OCI-M2 (cell line): Measurements from ENCODE around the gene PALLD.

ENCODE experiments used
- DNase-seq: peaks from one replicate; lab custom pipeline; 2025; ENCODE audit not compliant: unreplicated experiment; lab: John Stamatoyannopoulos, UW

Gene PALLD

DNA sequence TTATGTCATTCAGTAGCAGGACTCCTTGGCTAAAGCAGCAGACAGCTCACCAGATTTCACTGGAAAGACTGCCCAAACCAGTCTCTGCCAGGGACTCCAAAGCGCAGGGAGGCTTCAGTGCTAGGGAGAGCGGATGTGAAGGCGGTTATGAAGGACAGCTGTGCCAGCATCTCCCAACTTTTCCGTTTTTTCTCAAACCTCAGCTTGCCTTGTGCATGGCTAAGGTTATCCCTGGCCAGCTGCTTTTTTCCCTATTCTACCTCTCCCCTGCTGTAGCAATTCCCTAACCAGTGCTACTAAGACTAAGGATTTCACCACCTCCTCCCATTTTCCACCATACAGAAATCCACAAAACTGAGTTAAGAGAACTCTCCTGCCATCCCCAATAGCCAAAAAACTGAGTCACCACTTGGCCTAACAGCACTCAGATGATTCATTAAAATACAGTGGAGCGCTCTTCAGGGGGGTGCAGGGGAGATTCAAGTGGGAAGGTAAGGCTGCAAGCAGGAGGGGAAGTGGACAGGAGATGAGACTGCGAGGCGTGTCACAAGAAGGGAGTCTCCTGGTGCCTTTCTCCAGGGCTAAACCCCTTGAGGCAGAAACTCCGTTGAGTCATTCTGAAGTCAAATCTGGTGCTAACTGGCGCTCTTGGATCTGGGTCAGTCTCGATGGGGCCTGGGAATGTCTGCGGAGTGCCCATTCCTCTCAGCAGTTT lies 90.7 kb downstream of the PALLD start:
- DNase-seq, result no peak

DNA sequence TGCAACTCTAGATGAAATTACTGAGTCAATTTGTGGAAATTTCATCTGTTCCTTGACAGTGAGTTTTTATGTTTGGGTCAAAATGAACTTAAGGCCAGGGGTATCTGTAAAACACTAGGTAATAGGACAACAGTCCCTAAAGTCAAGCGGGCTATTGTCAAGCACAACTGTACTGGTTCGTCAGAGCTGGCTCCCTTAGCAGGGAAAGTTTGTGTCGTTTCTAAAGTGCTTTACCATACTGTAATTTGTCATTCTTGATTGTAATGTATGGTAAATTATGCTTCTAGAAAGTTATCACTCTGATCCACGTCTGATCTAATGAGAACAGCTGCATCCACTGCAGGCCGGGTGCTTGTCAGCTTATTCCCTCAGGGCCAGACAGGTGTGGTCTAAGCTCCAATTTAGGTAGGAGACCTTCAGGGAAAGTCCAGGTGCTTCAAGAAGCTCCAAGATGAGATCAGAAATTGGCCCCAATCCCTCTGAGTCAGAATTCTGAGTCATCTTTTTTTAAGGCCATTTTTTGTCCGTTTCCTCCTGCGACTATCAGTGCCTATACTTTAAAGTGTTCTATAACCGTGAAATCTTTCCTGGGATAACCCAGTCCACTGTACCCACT lies 92.2 kb downstream of the PALLD start:
- DNase-seq, result no peak

DNA sequence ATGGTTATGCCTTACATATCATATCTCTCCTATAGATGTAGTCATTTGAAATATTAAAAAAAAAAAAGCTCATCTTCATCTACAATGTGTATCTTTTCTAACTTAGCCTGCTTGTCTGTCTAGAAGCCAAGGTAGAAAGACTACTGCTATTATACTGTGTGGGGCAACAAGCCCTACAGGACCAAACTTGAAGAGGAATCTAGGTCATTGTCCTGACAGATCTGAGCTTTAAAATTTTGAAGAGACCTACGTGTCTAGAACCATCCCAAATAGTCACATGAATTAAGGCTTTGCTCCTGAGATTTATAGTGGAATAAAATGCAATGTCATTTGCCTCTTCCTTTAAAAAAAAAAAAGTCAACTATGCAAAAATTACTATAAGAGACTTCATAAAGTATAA lies 95.8 kb downstream of the PALLD start:
- DNase-seq, result no peak

DNA sequence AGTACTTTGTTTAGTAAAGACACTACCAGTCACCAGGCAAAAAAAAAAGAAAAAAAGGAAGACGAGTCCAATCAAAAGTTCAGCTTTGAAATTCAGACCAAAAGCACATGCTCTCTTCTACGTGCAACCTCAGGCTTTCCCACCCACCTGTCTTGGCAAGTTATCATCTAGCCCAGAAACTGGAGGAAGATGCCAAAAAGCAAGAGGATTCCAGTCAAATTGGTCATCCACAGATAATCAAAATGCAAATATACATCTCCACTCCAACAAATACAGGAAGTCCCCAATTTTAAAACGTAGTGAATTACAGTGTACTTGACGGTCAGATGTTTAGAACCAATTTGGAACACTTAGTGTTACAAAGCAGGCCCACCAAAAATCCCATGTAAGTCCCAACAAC lies 96.5 kb downstream of the PALLD start:
- no peak for DNase-seq

DNA sequence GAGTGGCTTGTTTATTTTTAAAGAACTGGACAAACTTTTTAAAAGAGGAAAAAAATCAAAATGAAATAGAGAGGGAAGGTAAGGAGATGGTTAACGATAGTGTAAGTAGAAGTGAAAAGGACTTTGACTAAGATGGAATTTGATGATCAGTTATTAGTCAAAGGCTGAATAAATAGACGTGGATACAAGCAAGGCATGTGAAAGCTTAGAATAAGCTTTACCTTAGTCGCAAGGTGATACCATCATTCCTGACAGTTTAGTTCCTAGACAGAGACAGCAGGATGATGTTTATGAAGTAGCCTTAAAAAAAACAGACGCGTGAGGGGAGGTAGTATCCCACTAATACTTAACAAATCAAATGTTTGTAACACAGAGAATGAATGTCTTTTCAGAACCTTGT lies 97.3 kb downstream of the PALLD start:
- DNase-seq, result no peak

DNA sequence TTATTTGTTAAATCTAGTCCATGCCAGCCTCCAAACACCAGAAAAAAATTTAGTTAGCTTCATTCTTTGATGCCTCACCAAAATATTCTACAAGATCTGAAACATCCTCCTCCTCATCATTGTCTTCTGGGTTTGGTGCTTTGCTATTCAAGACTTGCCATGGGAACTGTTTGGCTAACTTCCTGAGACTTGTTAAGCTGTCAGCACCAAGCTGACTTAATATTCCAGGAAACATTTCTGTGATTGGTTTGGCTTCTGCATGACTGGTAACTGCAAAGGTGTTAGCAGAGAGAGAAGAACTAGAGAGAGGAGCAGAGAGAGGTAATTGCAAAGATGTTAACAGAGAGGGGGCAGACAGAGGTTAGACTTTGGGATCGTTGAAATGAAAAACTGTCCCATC lies 101.3 kb downstream of the PALLD start:
- DNase-seq, result no peak

DNA sequence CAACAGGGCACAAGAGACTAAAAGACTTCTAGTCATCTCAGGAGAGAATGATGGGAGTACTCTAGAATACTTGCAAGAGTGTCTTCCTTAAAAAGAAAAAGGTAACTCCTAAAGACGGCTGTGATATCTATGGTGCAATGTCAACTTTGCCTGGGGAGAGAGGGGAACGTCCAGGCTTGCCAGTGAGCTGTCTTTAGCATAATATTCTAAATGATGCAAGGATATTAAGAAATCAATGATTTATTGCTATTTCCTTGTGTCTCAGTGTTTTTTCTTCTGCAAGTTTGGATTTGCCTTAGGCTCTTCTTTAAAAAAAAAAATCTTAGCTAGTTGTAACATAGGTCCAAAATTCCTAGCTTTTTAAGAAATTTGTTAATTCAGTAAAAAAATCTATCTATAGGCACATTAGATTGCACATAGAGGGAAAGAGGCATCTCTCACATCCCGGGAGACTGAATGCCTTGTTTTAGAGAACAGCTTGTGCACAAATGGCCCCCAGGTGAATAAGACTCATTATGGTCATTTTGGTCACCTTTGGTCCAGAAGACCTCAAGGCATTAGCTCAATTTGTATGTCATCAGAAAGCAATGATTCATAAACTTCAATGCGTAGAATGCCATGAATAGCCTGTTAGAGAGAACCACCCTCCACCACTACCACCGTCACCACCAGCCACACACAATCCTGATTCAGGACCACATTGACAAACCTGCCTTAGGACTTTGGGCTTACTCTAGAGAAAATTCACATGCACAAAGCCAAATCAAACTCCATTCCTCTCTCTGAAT lies 104.1 kb downstream of the PALLD start:
- DNase-seq, result no peak

DNA sequence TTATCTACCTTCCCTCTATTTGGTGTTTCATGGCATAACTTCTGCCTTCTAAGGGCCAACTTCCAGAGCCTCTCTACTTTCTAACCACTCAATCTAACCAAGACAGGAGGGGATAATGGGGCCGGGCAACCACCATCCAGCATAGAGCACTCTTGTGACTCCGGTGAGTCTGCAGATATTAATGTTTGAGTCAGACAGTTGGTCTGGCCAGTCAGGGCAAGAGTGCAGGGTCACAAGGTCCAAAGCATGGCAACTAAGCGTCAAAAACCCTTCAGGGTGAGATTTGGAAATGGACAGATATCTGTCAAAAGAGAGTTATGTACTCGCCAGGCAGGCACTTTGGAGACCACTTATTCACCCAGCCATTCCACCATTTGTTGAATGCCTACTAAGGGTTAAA lies 105.0 kb downstream of the PALLD start:
- DNase-seq, result no peak

DNA sequence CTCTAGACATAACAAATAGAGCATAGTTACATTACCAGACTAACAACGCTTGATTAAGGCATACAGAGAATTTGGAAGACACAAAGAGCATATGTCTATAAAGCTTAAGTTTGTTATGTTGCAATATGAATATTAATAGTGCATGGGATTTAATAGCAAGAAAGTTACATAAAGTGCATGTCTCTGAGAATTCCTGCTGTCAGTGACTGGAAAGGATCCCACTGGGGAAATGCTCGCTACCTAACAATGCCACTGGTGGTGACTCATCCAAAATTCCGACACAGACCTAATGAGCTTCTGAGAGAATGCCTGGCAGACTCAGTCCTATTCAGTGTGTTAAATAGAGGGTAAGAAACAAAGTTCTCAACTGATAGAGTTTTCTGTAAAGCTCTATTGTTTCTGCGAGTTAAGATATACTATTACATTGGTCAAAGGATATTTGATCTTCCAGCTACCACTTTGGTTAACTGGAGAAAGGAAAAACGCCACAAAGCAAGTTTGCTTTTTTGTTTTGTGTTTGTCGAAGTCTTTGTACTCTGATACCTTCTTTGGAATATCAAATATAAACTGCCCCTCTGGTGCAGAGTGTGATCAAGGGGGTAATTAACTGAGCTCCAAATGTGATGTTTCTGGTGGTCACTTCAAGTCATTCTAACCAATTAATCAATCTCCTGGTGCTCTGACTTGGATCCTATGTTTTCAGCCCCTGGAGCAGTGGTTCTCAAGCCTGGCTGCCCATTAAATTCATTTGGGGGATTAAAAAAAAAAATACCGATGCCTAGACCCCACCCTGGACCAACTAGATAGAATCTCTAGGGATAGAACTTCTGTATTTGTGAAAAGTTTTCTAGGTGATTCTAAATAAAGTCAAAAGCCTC lies 107.9 kb downstream of the PALLD start:
- no peak for DNase-seq

DNA sequence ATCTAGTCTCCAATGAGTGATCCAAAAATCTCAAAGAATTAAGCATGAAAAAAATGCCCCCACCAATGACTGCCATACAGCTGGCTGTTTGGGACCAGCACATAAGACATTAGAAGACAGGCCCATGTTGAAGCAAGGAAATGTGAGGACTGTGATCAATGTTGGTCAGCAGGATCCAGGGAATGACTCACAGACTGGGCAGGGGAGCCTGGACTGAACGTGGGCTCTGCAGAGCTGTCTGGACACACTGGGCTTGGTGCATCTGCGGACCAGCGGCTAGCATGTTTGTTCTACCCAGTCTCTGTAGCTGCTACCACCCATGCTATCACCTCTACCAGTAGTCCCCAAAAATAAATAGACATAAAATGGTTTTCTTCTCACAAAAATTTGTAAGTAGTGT lies 108.6 kb downstream of the PALLD start:
- DNase-seq, result no peak

DNA sequence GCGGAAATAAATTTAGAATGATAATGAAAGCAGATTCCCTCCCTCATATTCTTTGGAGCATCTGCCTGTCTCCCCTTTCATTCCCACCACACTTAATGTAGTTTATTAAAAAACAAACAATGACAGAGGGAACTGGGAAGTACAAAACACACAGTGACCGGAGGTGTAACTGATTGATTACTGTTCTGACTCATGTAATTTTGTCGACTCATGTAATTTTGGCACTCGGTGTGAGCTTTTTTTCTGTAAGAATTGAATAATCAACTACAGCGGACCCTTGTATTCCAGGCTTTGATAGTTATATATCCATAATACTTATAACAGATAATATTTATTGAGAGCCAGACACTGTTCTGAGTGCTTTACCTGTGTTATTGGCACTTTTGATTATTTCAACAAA lies 110.4 kb downstream of the PALLD start:
- no peak for DNase-seq

DNA sequence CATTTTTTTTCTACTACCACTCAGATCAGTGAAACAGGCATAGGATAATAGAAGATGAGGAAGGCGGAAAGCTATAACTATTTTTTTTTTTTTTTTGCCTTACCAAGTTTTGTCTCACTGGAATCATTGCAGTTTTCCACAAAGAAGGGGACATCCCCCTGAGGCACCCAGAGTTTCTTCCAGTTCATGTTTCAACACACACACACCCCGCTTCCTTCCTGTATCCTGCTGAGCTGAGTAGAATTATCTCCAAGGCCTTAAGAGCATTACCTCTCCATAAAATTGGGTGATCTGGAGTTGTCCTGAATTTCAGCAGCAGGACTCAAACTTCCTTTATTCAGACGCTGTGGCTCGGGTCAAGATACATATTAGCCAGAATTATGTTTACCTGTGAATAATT lies 111.9 kb downstream of the PALLD start:
- DNase-seq, result no peak

DNA sequence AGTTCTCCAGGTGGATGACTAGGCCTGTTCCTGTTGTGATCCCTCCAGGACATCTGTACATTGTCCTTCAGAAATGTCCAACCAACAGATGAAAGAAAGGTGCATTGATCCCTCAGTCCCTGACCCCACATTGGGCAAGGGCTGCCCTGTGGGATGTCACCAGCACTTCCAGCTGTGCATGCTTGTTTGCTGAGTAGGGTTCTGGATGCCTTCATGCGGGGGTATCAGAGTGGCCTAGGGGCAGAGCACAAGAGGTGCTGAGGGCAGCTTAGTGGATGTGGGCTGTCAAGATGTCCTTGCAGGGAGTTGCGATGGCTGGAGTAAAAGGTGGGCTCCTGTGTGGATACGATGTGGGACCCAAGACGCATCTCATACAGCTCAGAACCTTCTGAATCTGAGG lies 112.5 kb downstream of the PALLD start:
- DNase-seq, result no peak

DNA sequence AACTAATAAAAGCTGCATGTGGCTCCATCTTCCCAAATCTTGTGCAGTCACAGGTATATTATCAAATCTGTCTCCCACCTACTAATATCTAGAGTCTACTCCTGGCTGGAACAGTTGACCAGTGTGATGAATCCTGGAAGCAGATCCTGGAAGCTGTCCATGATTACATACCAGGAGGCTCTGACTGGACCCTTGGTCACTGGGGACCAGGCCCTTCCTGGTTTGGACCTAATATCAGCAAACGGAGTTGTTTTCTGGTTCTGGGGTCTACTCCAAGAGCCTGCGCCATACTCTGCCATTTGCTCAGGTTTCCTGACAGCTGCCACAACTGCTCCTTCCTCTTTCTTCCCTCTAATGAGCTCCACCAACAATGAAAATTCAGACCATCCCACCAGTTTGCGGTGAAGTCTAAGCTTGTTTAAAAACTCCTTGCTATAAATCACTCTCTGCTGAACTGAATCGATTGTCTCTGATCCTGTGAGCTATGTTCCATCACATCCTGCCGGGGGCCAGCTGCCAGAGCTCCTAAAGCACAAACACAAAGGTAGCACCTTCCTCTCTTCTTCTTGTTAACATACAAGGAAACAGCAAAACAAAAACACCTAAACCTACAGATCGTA lies 114.2 kb downstream of the PALLD start:
- no peak for DNase-seq

DNA sequence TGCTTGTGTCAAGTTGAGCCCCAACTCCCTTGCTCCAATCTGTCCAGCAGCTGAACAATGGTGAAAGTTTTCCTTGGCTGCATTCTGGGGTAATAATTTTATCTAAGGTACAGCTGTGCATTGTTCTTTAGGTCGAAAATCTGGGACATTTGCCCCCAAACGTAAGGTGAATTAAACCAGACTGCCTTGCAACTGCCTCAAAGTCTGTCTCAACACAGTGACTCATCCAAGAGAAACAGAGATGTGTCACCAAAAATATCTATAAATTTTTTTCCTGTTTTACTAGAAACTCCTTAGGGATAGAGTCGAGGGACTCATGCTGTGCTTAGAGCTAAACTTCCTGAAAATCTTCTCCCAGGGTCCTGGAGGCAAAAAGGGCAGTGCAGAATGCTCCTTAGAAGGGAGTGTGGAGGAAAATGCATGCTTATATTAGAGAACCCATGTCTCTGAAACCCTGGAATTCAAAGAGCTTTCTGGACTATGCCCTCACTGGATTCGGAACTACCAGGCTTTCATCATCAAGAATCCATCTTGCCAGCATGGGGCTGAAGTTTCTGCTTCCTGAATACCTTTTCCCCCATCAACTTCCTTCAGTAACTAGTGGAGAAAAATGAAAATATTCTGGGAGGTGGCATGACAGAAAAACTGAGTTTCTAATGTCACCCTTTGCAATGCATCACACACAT lies 115.7 kb downstream of the PALLD start:
- no peak for DNase-seq

DNA sequence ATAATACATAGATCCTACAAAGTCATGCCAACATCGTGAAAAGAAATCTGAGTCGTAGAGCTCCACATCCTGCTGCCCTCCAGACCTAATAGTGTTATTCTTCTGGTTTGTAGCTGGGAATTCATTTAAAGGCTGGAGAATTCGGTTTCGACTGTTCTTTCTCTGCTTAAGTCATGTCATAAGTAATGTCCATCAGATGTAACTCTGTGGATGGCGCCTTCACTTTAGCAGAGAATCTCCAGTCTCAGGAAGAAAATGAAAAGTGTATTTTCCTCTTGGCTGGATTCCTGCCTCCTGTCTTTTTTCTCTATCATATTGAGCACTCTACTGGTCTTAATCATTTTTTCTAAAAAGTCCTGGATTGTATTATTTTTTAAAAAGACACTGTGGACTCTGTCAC lies 117.0 kb downstream of the PALLD start:
- no peak for DNase-seq

DNA sequence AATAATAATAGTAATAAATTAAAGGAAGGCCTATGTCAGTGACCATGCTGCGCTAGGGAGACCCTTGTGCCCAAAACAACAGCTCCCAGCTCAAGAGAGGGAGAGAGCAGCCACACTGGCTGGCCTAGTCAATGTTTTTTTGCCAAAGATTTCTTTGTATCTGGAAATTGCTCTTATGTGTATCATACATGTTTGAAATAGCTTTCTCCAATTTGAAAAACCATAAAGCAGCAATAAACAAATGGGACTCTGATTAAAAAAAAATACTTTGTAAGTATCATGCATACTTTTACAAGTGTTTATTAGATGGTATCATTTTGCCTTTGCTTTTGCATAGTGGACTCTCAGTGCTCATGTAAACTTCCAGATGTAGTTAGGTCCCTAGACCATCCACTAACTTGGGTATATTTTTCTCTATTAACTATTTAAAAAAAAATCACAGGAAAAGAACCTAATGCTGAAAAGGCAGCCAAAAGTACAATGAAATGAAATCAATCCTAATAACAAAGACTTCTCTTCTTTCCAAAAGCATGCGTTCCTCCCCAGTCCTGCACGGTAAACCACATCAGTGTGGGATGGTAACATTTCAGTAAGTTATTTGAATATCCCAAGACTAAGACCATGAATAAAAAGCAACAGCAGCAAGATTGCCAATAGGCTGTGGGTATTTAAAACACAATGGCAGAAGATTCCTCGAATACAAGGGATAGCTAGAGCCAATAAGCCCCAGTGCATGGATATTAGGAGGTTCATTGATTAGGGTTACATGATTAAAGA lies 117.6 kb downstream of the PALLD start:
- DNase-seq, result no peak

DNA sequence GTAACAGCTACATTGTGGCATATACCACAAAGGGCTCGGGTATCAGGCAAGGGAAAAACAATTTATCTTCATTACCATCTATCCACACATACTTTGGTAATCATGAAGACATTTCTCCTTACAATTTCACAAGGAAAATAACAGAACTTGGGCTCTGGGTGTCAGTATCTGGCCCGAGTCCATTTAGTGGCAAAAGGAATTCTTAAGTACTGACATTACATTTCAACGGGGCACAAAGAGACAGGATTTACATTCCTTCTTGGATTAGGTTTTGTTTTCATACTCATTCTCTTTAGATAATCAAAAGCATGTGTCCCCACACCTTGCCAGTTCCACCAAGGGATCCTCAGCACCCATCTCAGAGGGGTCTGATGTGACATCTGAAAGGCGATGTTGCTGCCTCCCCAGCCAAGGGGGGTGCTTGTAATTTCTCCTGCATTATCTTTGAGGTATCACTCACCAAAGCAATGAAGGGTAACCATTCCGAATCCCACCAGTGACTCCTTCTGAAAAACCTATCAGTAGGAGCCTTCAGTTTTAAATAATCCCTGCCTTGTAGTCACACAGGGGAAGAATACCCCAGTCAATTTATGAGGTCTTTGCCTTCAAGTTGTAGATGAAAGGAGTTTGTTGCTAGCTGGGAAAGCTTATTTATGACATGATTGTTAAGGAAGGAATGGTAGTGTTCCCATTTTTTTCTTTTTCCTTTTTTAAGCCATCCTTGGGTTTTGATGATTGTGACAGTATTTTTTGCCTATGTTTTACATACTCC lies 118.6 kb downstream of the PALLD start:
- no peak for DNase-seq
